Gastrocnemius medialis (tissue), 4 donors: ENCODE results near the gene GALNTL6. TPM values are rescaled to one million over a fixed set of nuclear protein-coding genes. Genes with fewer than 3 reads are reported as not detected.

ENCODE experiments used
- ATAC-seq, 2 donors: fragments of 150-250 bp; one replicate each; pipeline ENCODE4 v1.9.1; 2016
- DNase-seq, 2 donors: peaks; one replicate each; pipeline ENCODE4 v3.0.0-alpha.2; 2019
- H3K27ac ChIP-seq, 4 donors: fragments of 200-600 bp; sonication (generic); 1 replicate in 1 of 4; 2 replicates in 3 of 4; pipeline ENCODE4 v1.5.1; 2016 to 2018; ENCODE audit warnings: mild to moderate bottlenecking in 2 of 4, moderate library complexity in 1 of 4
- H3K27me3 ChIP-seq, 3 donors: fragments of 200-600 bp; sonication (generic) in 2 of 3; 1 replicate in 1 of 3; 2 replicates in 2 of 3; pipeline versions ENCODE4 v1.5.1 to v1.6.0; 2016 to 2019; ENCODE audit warnings: mild to moderate bottlenecking in 1 of 3, moderate library complexity in 1 of 3
- H3K36me3 ChIP-seq, 2 donors: fragments of 200-600 bp; sonication (generic) in 1 of 2; one replicate each; pipeline ENCODE4 v1.5.1; 2017 to 2018
- H3K4me1 ChIP-seq, 2 donors: fragments of 200-600 bp; sonication (generic) in 1 of 2; one replicate each; pipeline ENCODE4 v1.5.1; 2016 to 2017; ENCODE audit warnings: mild to moderate bottlenecking in 2 of 2
- H3K4me3 ChIP-seq, 4 donors: fragments of 200-600 bp; sonication (generic) in 3 of 4; 1 replicate in 1 of 4; 2 replicates in 3 of 4; pipeline ENCODE4 v1.5.1; 2016 to 2019; ENCODE audit warnings: mild to moderate bottlenecking in 2 of 4
- H3K9me3 ChIP-seq, 3 donors: fragments of 200-600 bp; sonication (generic) in 2 of 3; 1 replicate in 1 of 3; 2 replicates in 2 of 3; pipeline ENCODE4 v1.5.1; 2016 to 2019
- CTCF ChIP-seq, 5 experiments: fragments of 450-650 bp in 3 of 5; fragments of 200-600 bp in 2 of 5; sonication (generic) in 2 of 5; IDR thresholded peaks in 4 of 5; conservative IDR thresholded peaks in 1 of 5; 1 replicate in 4 of 5; 2 replicates in 1 of 5; pipeline ENCODE4 v1.5.1; 2016 to 2019; ENCODE audit warnings: antibody characterized with exemption in 5 of 5, mild to moderate bottlenecking in 3 of 5, moderate library complexity in 3 of 5
- POLR2A ChIP-seq, 2 donors: fragments of 450-650 bp; IDR thresholded peaks; one replicate each; pipeline ENCODE4 v1.6.1; 2017; ENCODE audit warnings: antibody characterized with exemption in 2 of 2, mild to moderate bottlenecking in 2 of 2, moderate library complexity in 2 of 2
- in situ Hi-C, 4 donors: fragments of 200-750 bp; cut with MboI; loops; one replicate each; pipeline versions ENCODE4 v1.15.0 to v1.8.0; 2017; ENCODE audit warnings: low sequenced_read_pairs in 4 of 4
- intact Hi-C: fragments of 100-400 bp; cut with DNase I; formaldehyde crosslinking; loops from one replicate; pipeline ENCODE4 v1.15.1; 2023; ENCODE audit warnings: low total_unique reads
- total RNA-seq, 4 donors: library from RNA; depleted of rRNA; stranded (reverse); fragments of >200 nt; gene quantifications; one replicate each; pipeline versions ENCODE4 v1.1.0 to v1.2.3, GENCODE V29; 2016

Gene GALNTL6
- total RNA-seq, 4 donors from 2014 or later: not detected

- no peak overlapping the region for H3K27ac ChIP-seq
- ATAC-seq: no peak
- H3K27me3 ChIP-seq: no peaks in the 10 kb centered on the region
- intact Hi-C loops: no loop called here
- H3K4me3 ChIP-seq: no peak overlapping the region
- H3K36me3 ChIP-seq: no peaks in the 10 kb centered on the region
- H3K4me1 ChIP-seq: no peaks in the 10 kb centered on the region
- in situ Hi-C loops: no loop called here
- TF ChIP-seq POLR2A (IDR thresholded peaks at IDR 0.05) (no peak), CTCF (IDR thresholded peaks at IDR 0.05 in 4 of 5, conservative IDR thresholded peaks at IDR 0.05 in 1 of 5) (no peak)
- DNase-seq: no peak
- no peaks in the 10 kb centered on the region for H3K9me3 ChIP-seq
These were observed 141.4 kb downstream of the GALNTL6 start for GRCh38 chr4:171954650-171955049.

GRCh38 chr4:171956678-171957077, 143.5 kb downstream of the GALNTL6 start:
- Histone ChIP-seq H3K27ac (no peak overlapping the region), H3K4me3 (no peak overlapping the region), H3K36me3 (no peaks in the 10 kb centered on the region), H3K27me3 (no peaks in the 10 kb centered on the region), H3K9me3 (no peaks in the 10 kb centered on the region), H3K4me1 (no peaks in the 10 kb centered on the region)
- intact Hi-C loops (no loop called here), in situ Hi-C loops (no loop called here)
- DNase-seq (no peak), ATAC-seq (no peak)
- no peak for TF ChIP-seq POLR2A (IDR thresholded peaks at IDR 0.05)
- TF ChIP-seq CTCF (IDR thresholded peaks at IDR 0.05 in 4 of 5, conservative IDR thresholded peaks at IDR 0.05 in 1 of 5): no peak

- Histone ChIP-seq H3K4me1 (no peaks in the 10 kb centered on the region), H3K9me3 (no peaks in the 10 kb centered on the region), H3K36me3 (no peaks in the 10 kb centered on the region), H3K27me3 (no peaks in the 10 kb centered on the region), H3K4me3 (no peak overlapping the region), H3K27ac (no peak overlapping the region)
- in situ Hi-C loops (no loop called here), intact Hi-C loops (no loop called here)
- no peak for ATAC-seq
- no peak for DNase-seq
- TF ChIP-seq CTCF (IDR thresholded peaks at IDR 0.05 in 4 of 5, conservative IDR thresholded peaks at IDR 0.05 in 1 of 5) (no peak), POLR2A (IDR thresholded peaks at IDR 0.05) (no peak)
These were observed 148.9 kb downstream of the GALNTL6 start for GRCh38 chr4:171962110-171962509.

GRCh38 chr4:171966356-171966755, 153.2 kb downstream of the GALNTL6 start:
- ATAC-seq: no peak
- H3K27me3 ChIP-seq: no peaks in the 10 kb centered on the region
- no peak overlapping the region for H3K27ac ChIP-seq
- no peaks in the 10 kb centered on the region for H3K9me3 ChIP-seq
- intact Hi-C loops (no loop called here), in situ Hi-C loops (no loop called here)
- no peak overlapping the region for H3K4me3 ChIP-seq
- H3K4me1 ChIP-seq: no peaks in the 10 kb centered on the region
- no peak for DNase-seq
- H3K36me3 ChIP-seq: no peaks in the 10 kb centered on the region
- TF ChIP-seq CTCF (IDR thresholded peaks at IDR 0.05 in 4 of 5, conservative IDR thresholded peaks at IDR 0.05 in 1 of 5): no peak
- TF ChIP-seq POLR2A (IDR thresholded peaks at IDR 0.05): no peak

- no peaks in the 10 kb centered on the region for H3K4me1 ChIP-seq
- no peaks in the 10 kb centered on the region for H3K9me3 ChIP-seq
- no peak overlapping the region for H3K27ac ChIP-seq
- TF ChIP-seq CTCF (IDR thresholded peaks at IDR 0.05 in 4 of 5, conservative IDR thresholded peaks at IDR 0.05 in 1 of 5) (no peak), POLR2A (IDR thresholded peaks at IDR 0.05) (no peak)
- H3K36me3 ChIP-seq: no peaks in the 10 kb centered on the region
- no peak overlapping the region for H3K4me3 ChIP-seq
- DNase-seq: no peak
- H3K27me3 ChIP-seq: no peaks in the 10 kb centered on the region
- in situ Hi-C loops: no loop called here
- intact Hi-C loops: no loop called here
- no peak for ATAC-seq
These were observed 165.0 kb downstream of the GALNTL6 start for GRCh38 chr4:171978216-171978615.
